Stimulated activated naive CD4-positive, alpha-beta T cell treated with Interleukin-2 at 50 U/mL for 16 hours (primary cell): Measurements from ENCODE around the gene VCP.
"Not testable (repeated sequence)": the region's sequence is repeated elsewhere in the genome, so short reads cannot be mapped to it uniquely, and the experiment has no call there.

Experiments used
- DNase-seq: peaks from one replicate; lab custom pipeline; 2025; lab: John Stamatoyannopoulos, UW

VCP gene

DNA sequence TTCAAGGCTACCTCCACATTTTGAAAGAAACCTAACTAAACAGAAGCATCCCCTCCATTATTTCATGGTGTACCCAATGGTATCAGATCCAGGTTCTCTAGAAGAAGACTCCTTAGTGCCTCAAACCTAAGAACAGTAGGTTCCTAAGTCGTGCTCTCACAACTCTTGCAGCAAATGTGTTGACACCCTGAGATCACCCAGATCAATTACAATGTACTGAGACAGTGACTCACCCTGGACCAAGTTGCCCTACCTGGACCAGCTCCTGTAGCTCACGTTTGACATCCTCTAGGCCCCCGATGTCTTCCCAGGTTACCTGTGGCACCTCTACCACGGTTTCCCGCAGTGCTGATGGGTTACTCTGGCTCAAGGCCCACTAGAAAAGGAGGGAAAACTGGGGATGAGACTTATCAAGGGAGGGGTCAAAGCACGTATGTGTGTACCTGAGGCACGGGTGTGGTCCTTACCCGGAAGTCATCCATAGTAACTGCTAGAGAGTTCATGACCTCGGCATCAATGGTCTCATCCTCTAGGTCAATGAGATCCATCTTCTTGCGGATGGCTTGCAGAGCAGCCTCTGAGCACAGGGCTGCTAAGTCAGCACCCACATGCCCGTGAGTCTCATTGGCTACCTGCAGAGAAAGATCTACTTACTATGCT is 11.7 kb downstream of the VCP start:
- DNase-seq, result no peak

DNA sequence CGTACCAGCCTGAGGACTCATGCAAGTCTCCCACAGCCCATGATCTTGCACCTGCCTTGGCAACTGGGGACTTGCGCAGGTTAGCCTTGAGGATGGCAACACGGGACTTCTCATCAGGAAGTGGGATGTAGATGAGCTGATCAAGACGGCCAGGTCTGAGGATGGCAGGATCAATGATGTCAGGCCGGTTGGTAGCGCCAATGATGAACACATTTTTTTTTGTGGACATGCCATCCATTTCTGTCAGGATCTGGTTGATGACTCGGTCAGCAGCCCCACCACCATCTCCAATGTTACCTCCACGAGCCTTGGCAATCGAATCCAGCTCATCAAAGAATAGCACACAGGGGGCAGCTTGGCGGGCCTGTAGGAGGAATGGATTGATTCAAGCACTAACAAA is 13.0 kb downstream of the VCP start:
- DNase-seq, result no peak

DNA sequence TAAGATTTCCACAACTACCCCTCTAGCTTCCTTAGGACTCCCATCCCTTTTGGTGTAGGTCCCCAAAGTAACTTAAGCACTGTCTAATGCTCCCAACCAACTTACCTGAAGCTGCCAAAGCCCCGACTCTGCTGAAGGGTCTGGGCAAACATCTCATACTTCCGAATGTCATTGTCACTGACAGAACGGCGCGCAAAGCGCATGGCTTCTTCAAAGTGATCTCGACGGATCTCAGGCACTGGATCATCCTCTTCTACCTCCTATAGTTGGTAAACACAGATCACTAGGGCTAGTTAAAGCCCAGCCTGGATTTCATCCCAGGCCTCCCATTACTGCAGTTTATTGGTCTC is 15.2 kb downstream of the VCP start:
- DNase-seq, result no peak

DNA sequence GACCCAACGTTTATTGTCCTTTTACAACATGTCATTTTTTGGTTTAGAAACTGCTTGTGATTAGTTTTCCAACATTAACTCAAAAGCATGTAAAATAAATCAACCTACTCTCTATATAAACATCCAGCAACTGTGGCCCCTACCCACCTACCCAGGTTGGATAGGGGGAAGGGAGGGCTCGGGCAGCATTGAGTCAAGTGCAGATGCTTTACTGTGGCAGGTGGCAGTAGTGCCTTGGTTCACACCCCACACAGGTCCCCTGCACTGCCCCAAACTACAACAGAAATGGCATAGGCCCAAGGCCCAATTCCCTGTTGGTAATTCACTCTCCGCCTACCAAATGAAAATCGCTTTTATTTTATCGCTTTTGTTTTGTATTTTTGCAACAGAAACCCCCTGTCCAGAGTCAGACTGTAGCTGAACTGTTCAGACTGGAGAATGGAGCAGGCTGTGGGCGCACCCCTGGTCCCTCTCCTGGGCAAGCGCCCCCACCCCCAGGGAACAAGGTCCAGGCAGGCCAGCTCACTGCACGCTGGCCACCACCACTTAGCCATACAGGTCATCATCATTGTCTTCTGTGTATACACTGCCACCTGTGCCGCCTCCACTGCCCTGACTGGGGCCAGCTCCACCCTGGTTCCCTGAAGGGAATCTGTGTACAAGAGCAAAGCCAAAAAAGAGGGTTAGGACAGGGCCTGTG is 15.7 kb downstream of the VCP start:
- DNase-seq, result no peak

- no peak for DNase-seq
These were observed 17.4 kb downstream of the VCP start for GRCh38 chr9:35054871-35055644.

- no peak for DNase-seq
These were observed 18.1 kb downstream of the VCP start for GRCh38 chr9:35054185-35054835.

- DNase-seq, result peak; percentile 36
These were observed 21.1 kb downstream of the VCP start for GRCh38 chr9:35051069-35051967.

- no peak for DNase-seq
These were observed 23.9 kb downstream of the VCP start for GRCh38 chr9:35048511-35048910.

DNA sequence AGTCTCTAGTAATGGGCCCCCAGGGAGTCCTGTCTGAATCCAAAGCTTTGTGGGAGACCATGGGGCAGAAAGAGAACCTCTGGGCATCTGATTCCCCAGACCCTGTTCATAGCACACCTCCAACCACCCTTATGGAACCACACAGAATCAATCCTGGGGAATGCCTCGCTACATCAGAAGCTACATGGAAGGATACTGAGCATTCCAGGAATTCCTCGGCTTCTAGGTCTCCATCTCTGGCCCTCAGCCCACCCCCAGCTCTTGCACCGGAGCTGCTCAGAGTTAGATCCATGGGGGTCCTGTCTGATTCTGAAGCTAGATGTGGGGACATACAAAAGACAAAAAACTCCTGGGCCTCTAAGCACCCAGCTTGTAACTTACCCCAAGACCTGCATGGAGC is 28.4 kb downstream of the VCP start:
- DNase-seq, result no peak

DNA sequence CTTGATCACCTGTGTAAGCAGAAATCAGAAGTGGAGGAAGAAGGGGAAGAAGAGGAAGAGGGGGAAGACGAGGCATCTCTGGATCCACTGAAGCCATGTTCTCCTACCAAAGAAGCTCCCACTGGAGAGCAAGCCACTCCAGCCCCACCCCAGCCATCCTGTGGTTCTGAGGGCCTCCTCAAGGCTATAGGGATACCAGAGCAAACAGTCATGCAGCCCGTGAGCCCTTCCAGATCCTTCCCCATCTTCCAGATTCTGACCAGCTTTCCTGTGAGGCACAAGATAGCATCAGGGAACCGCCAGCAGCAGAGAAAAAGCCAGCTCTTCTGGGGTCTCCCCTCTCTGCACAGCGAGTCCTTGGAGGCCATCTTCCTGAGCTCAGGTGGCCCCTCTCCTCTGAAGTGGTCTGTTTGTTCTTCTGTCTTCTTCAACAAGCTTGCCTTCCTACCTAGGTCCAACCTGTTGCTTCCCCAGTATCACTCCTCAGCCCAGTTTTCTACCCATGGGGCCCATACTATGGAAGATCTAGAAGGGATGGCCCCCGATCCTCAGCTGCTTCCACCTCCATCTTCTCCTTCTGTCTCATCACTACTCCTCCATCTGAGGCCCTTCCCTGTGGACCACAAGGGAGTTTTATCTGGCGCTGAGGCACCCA is 29.4 kb downstream of the VCP start:
- DNase-seq, result no peak

DNA sequence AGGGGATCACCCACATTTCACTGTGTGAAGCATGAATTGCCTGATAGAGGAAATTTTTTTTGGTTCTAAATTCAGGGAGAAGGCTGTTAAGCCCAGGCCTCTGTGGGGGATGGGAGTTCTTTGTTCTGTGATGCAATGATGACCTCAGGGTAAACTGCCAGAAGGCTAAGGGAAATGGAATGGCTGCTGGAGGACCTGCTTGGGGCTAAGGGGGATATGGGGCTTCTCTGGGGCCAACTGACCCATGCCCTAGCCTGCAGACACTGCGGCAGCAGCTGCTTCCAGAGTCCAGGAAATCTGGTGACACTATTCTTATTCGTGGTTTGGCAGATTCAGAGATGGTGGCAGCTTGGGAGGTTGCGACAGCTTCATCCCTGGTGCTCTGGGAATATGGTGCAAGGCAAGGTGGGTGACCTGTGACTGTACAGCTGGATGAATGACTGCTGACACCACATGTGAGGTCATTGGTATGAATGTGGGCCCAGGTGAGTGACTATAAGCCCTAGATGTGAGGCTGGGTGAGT is 30.3 kb downstream of the VCP start:
- no peak for DNase-seq

- DNase-seq, result peak; percentile 15
These were observed 36.3 kb downstream of the VCP start for GRCh38 chr9:35035851-35036701.

DNA sequence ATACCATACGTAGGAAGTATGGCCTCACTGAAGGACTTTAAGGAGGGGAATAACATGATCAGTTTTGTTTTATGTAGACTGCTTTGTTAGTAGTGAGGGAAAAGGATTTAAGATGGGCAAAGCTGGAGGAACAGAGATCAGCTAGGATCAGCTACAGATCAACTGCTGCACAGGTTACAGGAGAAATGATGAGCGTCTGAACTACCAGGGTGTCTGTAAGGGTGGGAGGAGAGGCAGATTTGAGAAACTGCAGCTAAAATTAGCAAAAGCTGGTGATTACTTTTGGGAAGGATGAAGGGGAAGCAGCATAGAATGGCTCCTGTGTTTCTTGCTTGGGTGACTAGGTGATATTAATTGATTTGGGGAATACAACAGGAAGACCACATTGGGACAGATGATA is 39.3 kb downstream of the VCP start:
- no peak for DNase-seq

GRCh38 chr9:35029852-35030251 is 42.6 kb downstream of the VCP start:
- DNase-seq, result no peak

GRCh38 chr9:35029241-35029640 is 43.2 kb downstream of the VCP start:
- no peak for DNase-seq

DNA sequence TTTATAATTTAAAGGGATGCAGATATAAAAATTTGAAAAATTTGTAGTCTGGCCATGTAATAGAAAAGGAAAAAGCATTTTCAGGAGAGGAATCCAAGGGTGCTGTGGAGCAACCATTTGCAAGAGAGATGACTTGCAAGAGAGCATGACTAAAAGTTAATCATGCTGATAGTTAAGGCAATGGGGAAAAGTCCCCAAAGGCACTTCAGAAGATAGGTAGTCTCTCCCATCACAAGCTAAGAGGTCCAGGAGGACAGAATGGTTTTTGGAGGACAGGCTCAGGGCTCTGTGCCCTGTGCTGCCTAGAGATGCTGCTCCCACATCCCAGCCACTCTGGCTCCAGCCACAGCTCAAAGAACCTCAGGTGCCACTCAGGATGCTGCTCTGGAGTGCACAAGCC is 44.1 kb downstream of the VCP start:
- DNase-seq, result no peak

GRCh38 chr9:35027860-35028259 is 44.6 kb downstream of the VCP start:
- DNase-seq, result no peak

GRCh38 chr9:35027374-35027773 is 45.1 kb downstream of the VCP start:
- DNase-seq, result no peak

DNA sequence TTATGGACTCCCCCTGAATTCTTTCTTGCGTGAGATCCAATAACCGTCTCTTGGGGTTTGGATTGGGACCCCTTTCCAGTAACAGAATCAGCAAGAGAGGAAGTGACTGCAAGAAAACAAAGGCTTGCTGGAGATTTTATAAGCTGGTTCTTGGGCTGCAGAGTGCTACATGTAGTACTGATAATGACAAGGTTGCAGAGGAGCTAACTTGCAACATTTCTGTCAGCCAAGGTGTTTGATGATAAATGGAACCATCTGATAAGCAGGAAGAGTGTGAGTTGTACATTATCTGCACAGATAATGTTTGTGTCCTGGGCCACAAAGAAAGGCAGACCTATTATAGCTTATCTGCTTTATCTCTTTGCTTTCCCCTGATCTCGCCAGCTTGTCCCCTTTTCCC is 45.8 kb downstream of the VCP start:
- DNase-seq, result no peak

- DNase-seq, result not testable (repeated sequence)
These were observed 49.0 kb downstream of the VCP start for GRCh38 chr9:35023443-35023842.
